HUES6 (cell line): ENCODE data around the gene SPAG5.
"Not testable (repeated sequence)": the region's sequence is repeated elsewhere in the genome, so short reads cannot be mapped to it uniquely, and the experiment has no call there.

Experiments
- H3K27ac ChIP-seq: 2 replicates; pipeline ENCODE4 v1.7.0; 2013; ENCODE audit warnings: low read depth, mild to moderate bottlenecking, low read length, inconsistent platforms
- H3K27me3 ChIP-seq: 2 replicates; pipeline ENCODE4 v1.6.1; 2013; ENCODE audit warnings: low read length; ENCODE audit not compliant: control insufficient read depth, insufficient read depth
- H3K36me3 ChIP-seq: 2 replicates; pipeline ENCODE4 v1.6.1; 2013; ENCODE audit warnings: low read length; ENCODE audit not compliant: control insufficient read depth, insufficient read depth
- H3K4me1 ChIP-seq: 2 replicates; pipeline ENCODE4 v1.6.1; 2013; ENCODE audit warnings: low read length; ENCODE audit not compliant: control insufficient read depth, insufficient read depth
- H3K4me3 ChIP-seq: 2 replicates; pipeline ENCODE4 v1.5.1; 2013; ENCODE audit warnings: low read depth, low read length
- H3K9ac ChIP-seq: one replicate; pipeline ENCODE4 v1.6.1; 2013; ENCODE audit warnings: mild to moderate bottlenecking, low read length
- H3K9me3 ChIP-seq: 2 replicates; pipeline ENCODE4 v1.6.1; 2013; ENCODE audit warnings: low read depth, low read length; ENCODE audit not compliant: control insufficient read depth, insufficient read depth

Gene SPAG5

DNA sequence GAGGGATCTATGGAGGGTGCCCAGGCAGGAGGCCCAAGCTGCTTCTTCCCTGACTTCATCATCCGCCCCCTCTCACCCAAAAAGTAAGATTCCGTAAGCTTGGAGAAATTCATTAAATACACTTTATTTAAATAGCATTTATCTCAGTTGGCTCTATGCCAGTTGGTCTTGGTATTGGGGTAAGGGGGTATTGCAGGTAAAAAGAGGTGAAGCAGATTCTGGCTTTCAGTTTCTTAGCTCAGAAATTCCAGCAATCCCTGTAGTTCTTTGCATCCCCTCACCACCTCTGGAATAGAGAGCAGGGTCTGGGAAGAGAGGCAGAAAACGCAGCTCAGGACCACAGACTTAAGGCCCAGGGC lies 21.4 kb downstream of the SPAG5 start:
- no peak overlapping the region for H3K9ac ChIP-seq
- peaks cover 2% of the 10 kb centered on the region for H3K27me3 ChIP-seq
- H3K27ac ChIP-seq = no peak overlapping the region
- H3K4me3 ChIP-seq = no peak overlapping the region
- peaks cover 16% of the 10 kb centered on the region for H3K4me1 ChIP-seq
- no peaks in the 10 kb centered on the region for H3K9me3 ChIP-seq
- peaks cover 68% of the 10 kb centered on the region for H3K36me3 ChIP-seq

DNA sequence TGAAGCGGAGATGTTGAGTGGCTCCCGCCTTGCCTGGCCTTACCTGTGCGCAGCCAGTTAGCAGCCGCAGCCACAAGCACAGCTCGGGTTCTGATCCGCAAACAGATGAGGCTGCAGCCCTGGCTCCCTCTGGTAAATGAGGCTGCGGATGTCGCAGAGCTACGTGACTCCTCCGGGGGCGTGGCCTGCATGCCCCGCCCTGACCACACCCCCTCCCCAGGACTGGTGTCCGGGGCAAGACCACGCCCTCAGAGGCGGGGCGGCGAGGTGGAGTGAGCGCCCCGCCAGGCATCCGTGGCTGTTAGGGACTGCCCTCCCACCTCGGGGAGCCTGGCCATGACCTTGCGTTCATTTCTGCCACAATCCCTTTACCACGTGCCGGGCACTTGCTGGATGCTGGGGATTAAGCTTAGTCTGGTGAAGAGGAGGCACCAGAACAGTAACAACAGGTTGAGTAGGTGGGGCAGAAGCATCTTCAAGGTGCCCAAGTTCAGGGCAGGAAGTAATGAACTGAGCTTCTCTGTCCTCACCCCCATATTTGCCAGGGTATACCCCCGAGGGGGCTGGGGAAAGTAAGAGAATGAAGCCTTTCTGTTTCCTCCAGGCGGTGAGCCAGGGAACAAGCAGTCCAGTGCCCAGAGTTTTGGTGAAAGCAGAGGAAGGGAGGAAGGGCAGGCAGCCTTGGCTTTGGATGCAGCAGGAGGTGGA lies 21.9 kb downstream of the SPAG5 start, which contains the start of gene ALDOC:
Gene ALDOC (minus strand): TSS at position 138 of the 708 bp plus-strand sequence. CDS start 1,363 bp downstream, outside the sequence.
- Histone ChIP-seq H3K27me3 (peaks cover 7% of the 10 kb centered on the region), H3K9me3 (no peaks in the 10 kb centered on the region), H3K27ac (no peak within 1 kb of the TSS), H3K4me3 (peak within 1 kb of the TSS; percentile 48), H3K4me1 (peaks cover 16% of the 10 kb centered on the region), H3K36me3 (peaks cover 63% of the 10 kb centered on the region), H3K9ac (no peak within 1 kb of the TSS)

DNA sequence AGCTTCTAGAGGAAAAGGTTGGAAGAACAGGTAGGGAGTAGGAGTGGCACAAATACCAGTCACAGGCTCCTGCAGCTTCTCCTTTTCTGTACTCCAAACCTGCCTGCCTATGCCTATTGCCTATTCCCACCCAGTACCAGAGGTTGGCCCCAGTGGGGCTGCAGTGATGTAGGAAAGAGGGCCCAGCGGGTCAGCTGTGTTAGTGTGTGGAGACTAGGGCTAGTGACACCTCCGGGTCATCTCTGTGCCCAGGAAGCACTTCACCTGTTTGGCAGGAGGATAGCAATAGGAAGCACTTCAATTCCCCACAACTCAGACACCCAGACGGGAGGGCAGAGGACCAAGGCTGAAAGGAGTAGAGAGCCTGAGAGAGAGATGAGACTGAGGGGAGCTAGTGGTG lies 22.8 kb downstream of the SPAG5 start:
- not testable (repeated sequence) for H3K27me3 ChIP-seq, H3K27ac ChIP-seq, H3K9me3 ChIP-seq, H3K9ac ChIP-seq
- H3K4me1 ChIP-seq = peaks cover 16% of the 10 kb centered on the region
- peaks cover 57% of the 10 kb centered on the region for H3K36me3 ChIP-seq
- H3K4me3 ChIP-seq = peak overlapping the region; percentile 42

DNA sequence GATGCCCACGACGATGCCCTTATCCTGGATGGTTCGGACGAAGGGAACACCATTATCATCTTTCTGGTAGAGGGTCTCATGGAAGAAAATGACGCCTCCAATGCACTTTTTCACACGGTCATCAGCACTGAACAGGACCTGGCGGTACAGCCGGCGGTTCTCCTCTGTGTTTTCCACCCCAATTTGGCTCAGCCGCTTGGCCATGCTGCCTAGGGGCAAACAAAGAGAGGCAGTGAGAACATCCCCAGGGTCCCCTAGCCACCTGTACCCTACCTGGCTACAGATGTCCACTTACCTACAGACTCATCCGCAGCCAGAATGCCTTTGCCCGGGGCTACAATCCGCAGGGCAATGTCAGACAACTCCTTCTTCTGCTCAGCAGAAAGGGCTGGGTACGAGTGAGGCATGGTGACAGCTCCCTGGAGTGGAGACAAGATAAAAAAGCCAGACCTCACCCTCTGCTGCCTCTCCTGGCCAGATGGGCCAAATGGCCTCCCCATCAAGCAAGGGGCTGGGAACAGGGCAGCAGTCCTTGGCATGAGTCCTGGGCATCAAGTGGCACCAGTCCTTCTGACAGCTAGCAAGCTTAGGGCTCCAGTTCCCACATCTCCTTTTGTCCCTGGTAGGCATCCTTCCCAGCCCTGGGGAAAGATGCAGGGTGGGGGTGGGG lies 23.6 kb downstream of the SPAG5 start:
- Histone ChIP-seq H3K27ac (no peak overlapping the region), H3K9ac (no peak overlapping the region), H3K9me3 (no peaks in the 10 kb centered on the region), H3K27me3 (peaks cover 7% of the 10 kb centered on the region), H3K4me1 (peaks cover 16% of the 10 kb centered on the region), H3K36me3 (peaks cover 50% of the 10 kb centered on the region), H3K4me3 (no peak overlapping the region)

DNA sequence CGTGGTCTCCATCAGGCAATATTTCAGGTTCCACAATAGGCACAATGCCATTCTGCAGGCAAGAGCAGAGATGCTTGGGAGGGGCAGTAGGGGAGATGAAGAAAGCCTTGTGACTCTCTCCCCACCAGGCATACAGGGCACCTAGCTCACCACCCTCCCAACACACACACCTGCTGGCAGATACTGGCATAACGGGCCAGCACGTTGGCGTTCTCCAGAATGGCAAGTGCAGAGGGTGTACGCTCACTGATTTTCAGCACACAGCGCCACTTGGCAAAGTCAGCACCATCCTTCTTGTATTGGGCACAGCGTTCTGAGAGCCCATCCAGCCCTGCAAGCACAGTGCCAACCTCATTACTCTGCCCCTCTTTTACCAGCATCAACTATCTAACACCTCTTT lies 24.3 kb downstream of the SPAG5 start:
- H3K36me3 ChIP-seq = peaks cover 43% of the 10 kb centered on the region
- peaks cover 16% of the 10 kb centered on the region for H3K4me1 ChIP-seq
- no peak overlapping the region for H3K9ac ChIP-seq
- H3K27ac ChIP-seq = no peak overlapping the region
- no peaks in the 10 kb centered on the region for H3K9me3 ChIP-seq
- no peak overlapping the region for H3K4me3 ChIP-seq
- H3K27me3 ChIP-seq = peaks cover 7% of the 10 kb centered on the region

DNA sequence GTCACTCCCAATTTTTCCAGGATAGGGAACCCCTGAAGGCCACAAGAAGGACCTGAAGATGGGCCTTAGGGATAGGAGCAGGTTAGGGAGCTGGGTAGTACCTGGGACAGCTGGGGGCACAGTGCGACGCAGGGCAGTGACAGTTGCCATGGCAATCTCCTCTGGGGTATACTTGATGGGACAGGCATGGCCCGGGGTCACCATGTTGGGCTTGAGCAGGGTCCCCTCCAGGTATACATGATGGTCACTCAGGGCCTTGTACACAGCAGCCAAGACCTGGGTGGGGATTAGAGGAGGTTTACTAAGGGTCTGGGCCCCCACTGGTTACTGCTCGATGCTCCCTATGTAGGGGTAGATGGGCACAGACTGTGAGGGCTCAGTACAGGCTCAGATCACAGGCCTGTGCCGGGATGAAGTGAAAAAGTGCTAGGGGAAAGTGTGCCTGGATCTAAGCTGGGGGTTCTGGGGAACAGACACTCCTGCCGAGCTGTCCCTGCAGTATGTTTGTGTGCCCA lies 24.8 kb downstream of the SPAG5 start:
- Histone ChIP-seq H3K4me3 (no peak overlapping the region), H3K36me3 (peaks cover 38% of the 10 kb centered on the region), H3K4me1 (peaks cover 16% of the 10 kb centered on the region), H3K9ac (no peak overlapping the region), H3K9me3 (no peaks in the 10 kb centered on the region), H3K27ac (no peak overlapping the region), H3K27me3 (peaks cover 7% of the 10 kb centered on the region)

DNA sequence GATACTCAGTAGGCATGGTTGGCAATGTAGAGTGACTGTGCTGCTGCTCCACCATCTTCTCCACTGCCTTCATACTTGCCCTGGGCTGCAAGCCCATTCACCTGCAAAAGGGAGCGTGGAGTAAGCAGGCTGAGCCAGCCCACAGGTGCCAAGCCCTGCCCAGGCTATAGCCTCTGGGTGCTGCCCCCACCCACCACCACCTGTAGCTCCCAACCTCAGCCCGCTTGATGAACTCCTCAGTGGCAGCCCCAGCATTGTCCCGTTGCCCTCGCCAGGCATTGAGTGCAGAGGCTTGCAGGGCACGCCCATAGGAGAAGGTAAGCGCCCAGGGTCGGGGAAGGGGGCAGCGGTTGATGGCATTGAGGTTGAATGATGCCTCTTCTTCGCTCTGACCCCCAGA lies 25.3 kb downstream of the SPAG5 start:
- Histone ChIP-seq H3K9ac (no peak overlapping the region), H3K27ac (no peak overlapping the region), H3K36me3 (peaks cover 33% of the 10 kb centered on the region), H3K4me3 (no peak overlapping the region), H3K9me3 (no peaks in the 10 kb centered on the region), H3K4me1 (peaks cover 16% of the 10 kb centered on the region), H3K27me3 (peaks cover 7% of the 10 kb centered on the region)

DNA sequence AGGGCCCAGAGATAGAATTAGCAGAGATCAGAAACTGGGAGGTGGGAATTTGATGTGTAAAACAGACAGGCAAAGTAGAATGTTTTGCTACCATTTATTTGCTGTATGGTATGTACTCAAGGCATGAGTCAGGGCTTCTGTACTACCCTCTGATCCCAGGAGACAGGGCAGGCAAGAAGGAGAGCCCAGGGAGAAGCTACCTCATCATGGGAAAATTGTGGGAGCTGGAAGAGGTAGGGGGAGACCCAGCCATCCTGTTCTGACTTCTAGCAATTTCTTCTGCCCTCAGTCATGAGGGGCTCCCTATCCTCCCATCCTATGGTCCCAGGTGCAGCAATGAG lies 25.8 kb downstream of the SPAG5 start:
- Histone ChIP-seq H3K4me1 (peaks cover 16% of the 10 kb centered on the region), H3K27ac (no peak overlapping the region), H3K4me3 (no peak overlapping the region)

DNA sequence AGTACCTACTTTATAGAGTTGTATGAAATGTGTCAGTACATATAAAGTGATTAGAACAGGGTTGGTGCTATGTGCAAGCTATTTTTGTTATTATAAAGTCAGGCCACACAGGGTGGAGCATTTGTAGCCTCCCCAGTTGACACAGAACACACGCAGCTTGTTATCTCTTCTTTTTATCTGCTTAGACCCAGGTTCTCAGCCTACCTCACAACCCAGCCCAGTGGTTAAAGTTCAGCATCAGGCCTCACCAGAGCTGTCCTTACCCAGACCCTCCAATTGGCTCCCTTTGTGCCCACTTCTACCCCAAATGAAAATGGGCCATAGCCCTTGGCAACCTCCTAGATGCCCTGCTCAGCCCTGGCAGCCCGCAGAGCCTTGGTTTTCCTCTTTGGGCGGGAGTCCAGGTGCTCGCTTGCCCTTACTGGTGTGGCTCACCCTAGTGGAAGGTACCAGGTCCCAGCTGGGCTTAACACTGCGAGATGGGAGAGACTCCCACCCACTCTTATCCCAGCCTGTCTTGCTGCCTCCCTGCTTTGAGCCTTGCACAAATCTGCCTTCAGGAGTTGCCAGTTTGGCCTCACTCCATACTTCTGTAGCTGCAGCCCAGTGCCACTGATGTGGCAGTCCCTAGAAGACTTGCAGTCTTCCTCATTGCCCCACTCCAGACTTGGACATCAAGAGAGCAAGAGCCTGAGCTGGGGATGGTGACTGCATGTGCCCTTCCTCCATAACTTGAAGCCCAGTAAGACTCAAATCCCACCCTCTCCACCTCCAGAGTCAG lies 26.4 kb downstream of the SPAG5 start:
- H3K27ac ChIP-seq = no peak overlapping the region
- H3K9ac ChIP-seq = no peak overlapping the region
- H3K36me3 ChIP-seq = peaks cover 22% of the 10 kb centered on the region
- peaks cover 12% of the 10 kb centered on the region for H3K4me1 ChIP-seq
- H3K9me3 ChIP-seq = no peaks in the 10 kb centered on the region
- peaks cover 7% of the 10 kb centered on the region for H3K27me3 ChIP-seq
- peak overlapping the region; percentile 82 for H3K4me3 ChIP-seq

More for the DNA sequence above, 25.8 kb downstream of the SPAG5 start:
- Histone ChIP-seq H3K36me3 (peaks cover 27% of the 10 kb centered on the region), H3K27me3 (peaks cover 7% of the 10 kb centered on the region), H3K9ac (no peak overlapping the region), H3K9me3 (no peaks in the 10 kb centered on the region)

DNA sequence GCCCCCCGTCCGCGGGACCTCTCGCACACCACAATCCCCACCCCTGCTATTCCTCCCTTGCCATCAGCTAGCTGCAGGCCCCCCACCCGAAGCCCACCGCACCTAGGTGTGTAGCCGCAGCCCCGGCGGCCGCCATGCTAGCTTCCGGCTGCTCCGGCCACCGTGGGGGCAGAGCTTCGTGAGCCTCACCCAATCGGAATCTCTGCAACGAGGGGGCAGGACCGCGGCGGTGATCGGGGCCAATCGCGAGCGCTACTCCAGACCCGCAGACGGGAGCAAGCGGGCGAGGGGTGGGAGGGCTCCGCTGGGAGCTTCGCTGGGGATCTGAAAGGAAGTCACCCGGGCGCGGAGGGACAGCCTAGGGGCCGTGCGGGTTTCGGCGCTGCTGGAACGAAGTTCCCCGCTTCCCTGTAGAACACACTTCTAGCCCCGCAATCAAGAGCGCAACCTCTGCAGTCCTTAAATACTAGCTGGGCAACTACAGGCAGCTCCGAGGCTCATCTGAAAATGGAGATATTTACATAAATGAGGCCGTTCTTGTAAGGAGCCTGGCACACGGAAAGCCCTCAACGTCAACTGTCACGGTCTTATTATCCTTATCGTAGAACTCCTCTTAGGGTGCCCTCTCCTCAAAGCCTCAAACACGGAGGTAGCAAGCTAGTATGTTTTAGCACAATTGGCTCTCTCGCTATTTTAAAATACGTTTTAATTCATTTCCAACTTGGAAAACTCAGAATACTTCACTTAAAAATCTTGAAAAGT lies 27.3 kb downstream of the SPAG5 start, which contains the start of gene PIGS:
Gene PIGS (minus strand): TSS at position 164 of the 762 bp plus-strand sequence. CDS start 28 bp downstream, at position 136.
- Histone ChIP-seq H3K27ac (peak within 1 kb of the TSS; percentile 60; the same call in 1 of the 2 replicates), H3K4me3 (peak within 1 kb of the TSS; percentile 82), H3K9ac (peak within 1 kb of the TSS; percentile 77), H3K27me3 (peaks cover 7% of the 10 kb centered on the region), H3K9me3 (no peaks in the 10 kb centered on the region), H3K4me1 (peaks cover 6% of the 10 kb centered on the region; the same call in 1 of the 2 replicates), H3K36me3 (peaks cover 20% of the 10 kb centered on the region)
